Activated CD8-positive, alpha-beta memory T cell treated with anti-CD3 and anti-CD28 coated beads for 48 hours (primary cell): ENCODE results near the gene JMJD1C.

ENCODE experiments used
- DNase-seq, 3 experiments: peaks; one replicate each; pipeline ENCODE4 v3.0.0-alpha.2; 2020; ENCODE audit warnings: low read depth in 2 of 3, low spot score in 2 of 3

The JMJD1C gene

GRCh38 chr10:63481815-63482421, 16.1 kb upstream of the JMJD1C start:
- no peak for DNase-seq

GRCh38 chr10:63480237-63480636, 14.5 kb upstream of the JMJD1C start:
- DNase-seq, result no peak

GRCh38 chr10:63478564-63478963, 12.8 kb upstream of the JMJD1C start:
- DNase-seq, result no peak

GRCh38 chr10:63477927-63478326, 12.2 kb upstream of the JMJD1C start:
- no peak for DNase-seq

- DNase-seq, result no peak
These were observed 8.7 kb upstream of the JMJD1C start for GRCh38 chr10:63474488-63474887.

GRCh38 chr10:63470928-63471327, 5.2 kb upstream of the JMJD1C start:
- no peak for DNase-seq

- DNase-seq, result no peak
These were observed 3.2 kb upstream of the JMJD1C start for GRCh38 chr10:63468947-63469346.

- DNase-seq, result no peak
These were observed 2.1 kb upstream of the JMJD1C start for GRCh38 chr10:63467841-63468240.

GRCh38 chr10:63466144-63466935, 563 bp upstream of the JMJD1C start:
- DNase-seq, result peak; percentile 3 to 12 (median 5)

- DNase-seq, result peak in 1 of 3 experiments; percentile 3
These were observed 1.1 kb downstream of the JMJD1C start for GRCh38 chr10:63464402-63465292.

GRCh38 chr10:63462442-63462841, 3.3 kb downstream of the JMJD1C start:
- DNase-seq, result no peak

- no peak for DNase-seq
These were observed 7.6 kb downstream of the JMJD1C start for GRCh38 chr10:63458177-63458576.

- DNase-seq, result no peak
These were observed 8.2 kb downstream of the JMJD1C start for GRCh38 chr10:63457594-63457993.

GRCh38 chr10:63456437-63457210, 9.2 kb downstream of the JMJD1C start:
- no peak for DNase-seq

GRCh38 chr10:63455507-63455906, 10.3 kb downstream of the JMJD1C start:
- no peak for DNase-seq

- no peak for DNase-seq
These were observed 11.1 kb downstream of the JMJD1C start for GRCh38 chr10:63454631-63455030.

GRCh38 chr10:63452524-63452923, 13.3 kb downstream of the JMJD1C start:
- no peak for DNase-seq

- no peak for DNase-seq
These were observed 18.9 kb downstream of the JMJD1C start for GRCh38 chr10:63446716-63447440.

- DNase-seq, result no peak
These were observed 24.4 kb downstream of the JMJD1C start for GRCh38 chr10:63441404-63441803.

- no peak for DNase-seq
These were observed 26.2 kb downstream of the JMJD1C start for GRCh38 chr10:63439607-63440006.
